GM21526 (cell line): ENCODE results near the gene MED25.

Experiments used
- ATAC-seq: cut with Tn5 transposase; IDR thresholded peaks from one replicate; pipeline ENCODE4 v1.9.1; 2021; ENCODE audit warnings: moderate library complexity; ENCODE audit not compliant: unreplicated experiment, low FRiP score

Gene MED25

GRCh38 chr19:49817964-49818648 is at the start of gene MED25:
Gene MED25, plus strand, starts transcription at chr19:49818289. Its CDS starts 53 bp downstream, at chr19:49818342.
- ATAC-seq: peak; percentile 61

- ATAC-seq: no peak
Measured at GRCh38 chr19:49770529-49770928, 47.6 kb upstream of the MED25 start.

GRCh38 chr19:49771674-49772139 is 46.4 kb upstream of the MED25 start:
- no peak for ATAC-seq

GRCh38 chr19:49772850-49773432 is 45.1 kb upstream of the MED25 start:
- no peak for ATAC-seq

GRCh38 chr19:49773663-49774350 is 44.3 kb upstream of the MED25 start:
- no peak for ATAC-seq

- no peak for ATAC-seq
Measured at GRCh38 chr19:49774969-49775368, 43.1 kb upstream of the MED25 start.

- ATAC-seq: no peak
Measured at GRCh38 chr19:49775742-49776370, 42.2 kb upstream of the MED25 start.

GRCh38 chr19:49776371-49776764 is 41.7 kb upstream of the MED25 start:
- ATAC-seq: no peak

- no peak for ATAC-seq
Measured at GRCh38 chr19:49779731-49780555, 38.1 kb upstream of the MED25 start.

- no peak for ATAC-seq
Measured at GRCh38 chr19:49780861-49781260, 37.2 kb upstream of the MED25 start.

- ATAC-seq: no peak
Measured at GRCh38 chr19:49781394-49781793, 36.7 kb upstream of the MED25 start.

- ATAC-seq: no peak
Measured at GRCh38 chr19:49782515-49782914, 35.6 kb upstream of the MED25 start.

GRCh38 chr19:49786376-49786820 is 31.7 kb upstream of the MED25 start:
- no peak for ATAC-seq

GRCh38 chr19:49787746-49788145 is 30.3 kb upstream of the MED25 start:
- no peak for ATAC-seq

- ATAC-seq: no peak
Measured at GRCh38 chr19:49788857-49789256, 29.2 kb upstream of the MED25 start.

- ATAC-seq: no peak
Measured at GRCh38 chr19:49790866-49791265, 27.2 kb upstream of the MED25 start.

GRCh38 chr19:49791776-49792445 is 26.2 kb upstream of the MED25 start:
- ATAC-seq: no peak

- ATAC-seq: no peak
Measured at GRCh38 chr19:49792829-49793560, 25.1 kb upstream of the MED25 start.

- no peak for ATAC-seq
Measured at GRCh38 chr19:49793561-49793840, 24.6 kb upstream of the MED25 start.
